Epithelial cell of proximal tubule (primary cell): ENCODE results near the gene MAGEB17. TPM values are rescaled to one million over a fixed set of nuclear protein-coding genes. Genes with fewer than 3 reads are reported as not detected.
"Not testable (repeated sequence)": the region's sequence is repeated elsewhere in the genome, so short reads cannot be mapped to it uniquely, and the experiment has no call there.

ENCODE experiments used
- DNase-seq: peaks from one replicate; pipeline ENCODE4 v3.0.0-alpha.2; 2011; ENCODE audit warnings: low read depth
- H3K4me3 ChIP-seq: 2 replicates; pipeline ENCODE4 v1.5.1; 2011; ENCODE audit warnings: low read depth, mild to moderate bottlenecking, low read length
- total RNA-seq: library from RNA; depleted of rRNA; stranded (reverse); fragments of >200 nt; gene quantifications from 2 replicates; pipeline ENCODE4 v1.2.3, GENCODE V29; 2015
- TF ChIP-seq, protein P1 (sequence below): conservative IDR thresholded peaks from 2 replicates; pipeline ENCODE4 v1.5.1; 2012; ENCODE audit warnings: low read depth, mild to moderate bottlenecking, low read length

MAGEB17 gene
- total RNA-seq, 1 donor from 2014 or later = not detected

DNA sequence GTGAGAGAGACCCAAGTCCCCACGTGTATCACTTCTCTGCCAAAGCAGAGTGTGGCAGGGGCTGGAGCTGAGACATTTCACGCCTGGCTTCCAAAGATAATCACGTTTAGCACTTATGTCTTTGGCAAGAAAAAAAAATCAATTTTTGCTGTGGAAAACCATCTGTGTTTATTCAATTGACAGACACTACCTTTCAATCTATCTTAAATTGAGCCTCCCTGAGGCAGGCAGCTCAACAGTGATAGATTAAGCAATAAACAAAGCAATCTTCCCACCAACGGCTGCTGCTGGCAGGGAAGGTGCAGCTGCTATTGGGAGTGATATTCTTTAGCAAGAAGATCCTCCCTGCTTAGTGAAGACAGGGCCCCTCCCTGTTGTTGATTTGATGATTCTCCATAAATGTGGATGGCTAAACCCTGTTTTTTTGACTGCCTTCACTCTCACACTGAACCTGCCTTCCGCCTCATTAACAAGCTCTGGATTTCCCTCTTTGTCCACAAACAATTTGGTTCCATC is 11.6 kb upstream of the MAGEB17 start:
- DNase-seq = no peak
- TF ChIP-seq, protein P1, sequence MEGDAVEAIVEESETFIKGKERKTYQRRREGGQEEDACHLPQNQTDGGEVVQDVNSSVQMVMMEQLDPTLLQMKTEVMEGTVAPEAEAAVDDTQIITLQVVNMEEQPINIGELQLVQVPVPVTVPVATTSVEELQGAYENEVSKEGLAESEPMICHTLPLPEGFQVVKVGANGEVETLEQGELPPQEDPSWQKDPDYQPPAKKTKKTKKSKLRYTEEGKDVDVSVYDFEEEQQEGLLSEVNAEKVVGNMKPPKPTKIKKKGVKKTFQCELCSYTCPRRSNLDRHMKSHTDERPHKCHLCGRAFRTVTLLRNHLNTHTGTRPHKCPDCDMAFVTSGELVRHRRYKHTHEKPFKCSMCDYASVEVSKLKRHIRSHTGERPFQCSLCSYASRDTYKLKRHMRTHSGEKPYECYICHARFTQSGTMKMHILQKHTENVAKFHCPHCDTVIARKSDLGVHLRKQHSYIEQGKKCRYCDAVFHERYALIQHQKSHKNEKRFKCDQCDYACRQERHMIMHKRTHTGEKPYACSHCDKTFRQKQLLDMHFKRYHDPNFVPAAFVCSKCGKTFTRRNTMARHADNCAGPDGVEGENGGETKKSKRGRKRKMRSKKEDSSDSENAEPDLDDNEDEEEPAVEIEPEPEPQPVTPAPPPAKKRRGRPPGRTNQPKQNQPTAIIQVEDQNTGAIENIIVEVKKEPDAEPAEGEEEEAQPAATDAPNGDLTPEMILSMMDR = no peak
- H3K4me3 ChIP-seq = no peak overlapping the region

DNA sequence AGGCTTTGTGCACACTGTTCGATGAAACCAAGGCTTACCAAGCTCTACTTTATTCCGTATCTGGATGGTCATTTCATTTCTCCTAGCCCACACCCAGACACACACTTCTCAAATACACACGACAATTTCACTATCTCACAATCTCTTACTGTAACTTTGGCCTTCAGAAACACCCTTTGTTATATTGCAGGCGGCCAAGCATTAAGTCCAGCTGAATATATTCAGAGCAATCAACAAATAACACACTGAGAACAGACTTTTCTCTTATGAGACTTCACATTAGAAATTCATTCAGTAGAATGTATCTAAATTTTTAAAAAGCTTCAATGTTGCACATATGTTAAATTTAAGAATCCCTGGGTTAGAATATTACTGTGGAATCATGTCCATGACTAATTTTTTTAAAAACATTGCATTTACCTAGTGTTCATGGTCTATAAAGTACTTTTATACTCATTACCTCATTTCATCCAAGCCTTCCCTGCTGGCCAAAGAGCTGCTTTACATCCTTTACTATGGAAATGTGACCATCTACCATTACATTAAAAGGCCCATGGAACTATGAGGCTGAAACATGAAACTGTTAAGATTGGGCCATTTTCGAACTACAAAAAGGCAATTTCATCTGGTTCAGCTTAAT is 10.5 kb upstream of the MAGEB17 start:
- no peak overlapping the region for H3K4me3 ChIP-seq
- TF ChIP-seq, protein P1 = no peak
- DNase-seq = no peak

DNA sequence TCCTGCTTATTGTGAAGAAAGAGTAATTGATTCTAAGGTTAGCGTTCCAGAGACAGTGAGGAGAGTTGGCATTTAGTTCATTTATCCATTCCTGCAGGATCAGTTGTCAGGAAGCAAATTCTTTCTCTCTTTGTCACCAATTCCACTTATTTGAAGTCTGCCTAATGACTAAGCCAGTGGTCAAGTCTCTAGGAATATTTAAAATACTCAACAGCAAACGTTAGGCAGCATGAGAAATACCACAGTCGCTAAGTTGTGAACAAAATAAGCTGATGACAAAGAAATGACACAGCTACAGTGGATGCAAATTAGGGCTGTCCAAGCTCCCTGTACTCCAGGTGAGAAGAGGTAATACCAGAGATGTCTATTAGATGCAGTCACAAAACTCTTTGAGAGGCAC is 6.6 kb upstream of the MAGEB17 start:
- TF ChIP-seq, protein P1 = no peak
- peak; percentile 86 for DNase-seq
- no peak overlapping the region for H3K4me3 ChIP-seq

DNA sequence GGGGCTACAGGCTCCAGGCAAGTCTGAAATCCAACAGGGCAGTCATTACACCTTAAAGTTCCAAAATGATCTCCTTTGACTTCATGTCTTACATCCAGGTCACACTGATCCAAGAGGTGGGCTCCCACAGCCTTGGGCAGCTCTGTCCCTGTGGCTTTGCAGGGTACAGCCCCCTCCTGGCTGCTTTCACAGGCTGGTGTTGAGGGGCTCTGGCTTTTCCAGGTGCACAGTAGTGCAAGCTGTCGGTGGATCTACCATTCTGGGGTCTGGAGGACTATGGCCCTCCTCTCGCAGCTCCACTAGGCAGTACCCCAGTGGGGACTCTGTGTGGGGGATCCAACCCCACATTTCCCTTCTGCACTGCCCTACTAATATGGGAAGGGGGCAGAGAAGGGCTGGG is 6.1 kb upstream of the MAGEB17 start:
- H3K4me3 ChIP-seq, DNase-seq: not testable (repeated sequence)

DNA sequence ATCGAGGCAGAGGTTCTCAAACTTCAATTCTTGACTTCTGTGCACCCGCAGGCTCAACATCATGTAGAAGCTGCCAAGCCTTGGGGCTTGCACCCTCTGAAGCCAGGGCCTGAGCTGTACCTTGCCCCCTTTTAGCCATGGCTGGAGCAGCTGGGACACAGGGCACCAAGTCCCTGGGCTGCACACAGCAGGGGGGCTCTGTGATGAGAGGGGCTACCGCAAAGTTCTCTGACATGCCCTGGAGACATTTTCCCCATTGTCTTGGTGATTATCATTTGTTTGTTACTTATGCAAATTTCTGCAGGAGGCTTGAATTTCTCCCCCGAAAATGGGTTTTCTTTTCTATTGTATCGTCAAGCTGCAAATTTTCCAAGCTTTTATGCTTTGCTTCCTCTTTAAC is 4.9 kb upstream of the MAGEB17 start:
- DNase-seq = no peak
- TF ChIP-seq, protein P1 = no peak
- no peak overlapping the region for H3K4me3 ChIP-seq

DNA sequence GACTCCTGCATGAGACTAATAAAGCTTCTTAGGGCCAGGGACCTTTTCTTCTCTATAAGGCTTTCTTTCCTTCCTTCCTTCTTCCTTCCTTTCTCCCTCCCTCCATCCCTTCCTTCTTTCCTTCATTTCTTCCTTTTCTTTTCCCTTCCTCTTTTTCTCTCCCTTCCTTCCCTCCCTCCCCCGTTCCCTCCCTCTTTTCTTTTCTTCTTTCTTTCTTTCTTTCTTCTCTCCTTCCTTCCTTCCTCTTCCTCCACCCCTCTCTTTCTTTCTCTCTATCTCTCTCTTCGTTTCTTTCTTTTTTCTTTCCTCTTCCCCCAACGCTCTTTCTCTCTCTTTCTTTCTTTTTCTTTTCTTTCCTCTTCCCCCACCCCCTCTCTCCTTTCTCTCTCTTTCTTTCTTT is 2.5 kb upstream of the MAGEB17 start:
- no peak for DNase-seq
- no peak overlapping the region for H3K4me3 ChIP-seq
- TF ChIP-seq, protein P1 = no peak

DNA sequence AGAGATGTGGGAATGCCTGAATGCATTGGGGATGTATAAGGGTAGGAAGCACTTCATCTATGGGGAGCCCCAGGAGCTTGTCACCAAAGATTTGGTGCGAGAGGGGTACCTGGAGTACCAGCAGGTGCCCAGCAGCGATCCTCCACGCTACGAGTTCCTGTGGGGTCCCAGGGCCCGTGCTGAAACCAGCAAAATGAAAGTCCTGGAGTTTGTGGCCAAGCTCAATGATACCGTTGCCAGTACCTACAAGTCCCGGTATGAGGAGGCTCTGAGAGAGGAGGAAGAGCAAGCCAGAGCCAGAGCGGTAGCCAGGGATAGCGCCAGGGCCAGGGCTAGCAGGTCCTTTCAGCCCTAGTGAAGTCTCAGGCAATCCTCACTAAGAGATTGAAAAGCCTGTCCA is 3.8 kb downstream of the MAGEB17 start:
- no peak for DNase-seq
- TF ChIP-seq, protein P1 = no peak
- H3K4me3 ChIP-seq = no peak overlapping the region
